ENCODE data around the gene DPH3.
"Not testable (repeated sequence)": the region's sequence is repeated elsewhere in the genome, so short reads cannot be mapped to it uniquely, and the experiment has no call there.

DPH3 gene

DNA sequence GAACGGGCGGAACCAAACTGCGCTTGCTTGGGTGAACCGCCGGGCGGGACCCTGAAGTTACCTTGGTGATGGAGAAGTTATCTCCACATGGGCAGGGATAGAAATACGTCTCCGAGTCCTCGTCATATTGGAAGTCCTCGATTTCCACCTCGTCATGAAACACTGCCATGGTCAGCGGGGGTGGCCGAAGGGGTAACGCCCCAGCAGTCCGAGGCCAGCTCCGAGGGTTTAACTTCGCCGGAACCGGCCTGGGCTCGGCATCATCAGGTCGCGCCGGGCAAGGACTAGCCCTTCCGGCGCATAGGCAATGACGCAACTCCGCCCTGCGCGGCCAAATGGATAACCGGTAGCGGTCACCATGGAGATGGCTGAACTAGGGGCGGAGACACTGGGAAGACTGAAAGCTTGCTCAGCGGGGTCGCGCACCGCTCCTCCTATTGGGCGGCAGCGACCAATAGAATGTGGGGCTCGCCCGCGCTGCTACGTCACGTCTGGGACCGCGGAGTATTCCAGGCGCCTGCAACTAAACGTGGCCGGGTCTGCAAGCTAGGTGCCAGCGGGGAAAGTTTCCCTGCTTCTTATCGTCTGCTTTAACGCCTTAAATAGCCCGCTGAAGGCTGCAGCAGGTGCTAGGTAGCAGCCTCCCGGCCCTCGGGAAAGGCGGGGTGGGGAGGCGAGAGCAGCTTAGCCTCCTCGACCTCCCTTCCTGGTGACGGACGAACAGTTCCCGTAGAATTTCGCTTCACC lies at the start of gene DPH3, which contains the start of gene OXNAD1:
DPH3 (minus strand) TSS at position 236 of the 747 bp plus-strand sequence; CDS start at position 169, 67 bp downstream.
OXNAD1 (plus strand) TSS at position 505 of the 747 bp plus-strand sequence. CDS start 5,741 bp downstream, outside the sequence.
- peak; percentile 100 for DNase-seq

DNA sequence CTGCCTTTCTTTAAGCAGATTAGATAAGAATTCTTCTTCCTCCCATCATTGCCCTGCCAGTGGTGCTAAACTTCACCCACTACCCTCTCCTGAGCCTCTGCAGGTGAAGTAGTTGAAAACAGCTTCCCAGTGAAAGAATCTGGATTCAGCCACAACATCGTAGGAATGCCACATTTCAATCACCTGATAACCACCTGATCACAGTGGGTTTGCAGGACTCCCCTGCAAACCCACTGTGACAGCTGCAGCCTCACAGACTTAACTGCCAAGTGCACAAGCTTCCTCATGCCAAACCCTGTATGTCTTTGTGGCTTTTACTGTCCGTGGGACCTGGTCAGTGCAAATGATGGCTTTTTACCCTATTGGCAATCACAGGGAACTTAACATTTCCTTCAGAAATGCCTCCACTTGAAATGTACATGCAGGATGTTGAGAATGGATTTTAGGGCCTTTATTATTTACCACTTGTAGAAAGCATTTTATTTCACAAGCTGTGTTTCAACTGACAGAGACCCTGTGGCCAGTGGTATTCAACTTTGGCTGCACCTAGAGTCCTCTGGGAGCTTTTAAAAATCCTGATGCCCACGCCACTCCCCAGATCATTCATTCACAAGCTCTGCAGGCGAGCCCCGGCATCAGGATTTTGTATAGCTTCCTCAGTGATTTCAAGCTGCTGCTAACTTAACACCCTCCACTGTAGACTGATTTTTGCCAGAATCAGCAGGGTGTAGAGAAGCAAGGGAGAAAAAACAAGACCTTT lies 49.3 kb upstream of the DPH3 start:
- DNase-seq, result no peak

DNA sequence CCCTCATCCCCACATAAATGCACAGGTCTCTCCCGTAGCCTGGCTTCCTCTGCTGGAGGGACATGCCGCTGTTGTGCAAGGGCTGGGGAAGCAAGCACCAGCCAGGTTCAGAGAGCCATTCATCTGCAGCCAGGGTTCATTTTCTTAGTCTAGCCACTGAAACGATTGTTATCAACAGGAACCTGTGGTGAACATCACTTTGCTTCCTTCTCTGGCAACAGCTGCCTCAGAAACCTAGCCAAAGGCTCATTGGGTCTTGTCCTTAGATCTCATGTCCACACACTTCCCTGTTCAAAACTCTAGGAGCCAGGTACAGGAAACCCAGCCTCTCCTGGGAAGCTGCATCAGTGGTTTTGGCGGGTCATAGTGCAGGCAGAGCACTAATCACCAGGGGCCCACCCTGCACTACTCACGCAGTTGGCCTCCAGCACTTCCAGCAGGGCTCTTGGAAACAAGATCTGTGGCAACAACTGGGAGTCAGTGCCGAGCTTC lies 47.3 kb upstream of the DPH3 start:
- no peak for DNase-seq

DNA sequence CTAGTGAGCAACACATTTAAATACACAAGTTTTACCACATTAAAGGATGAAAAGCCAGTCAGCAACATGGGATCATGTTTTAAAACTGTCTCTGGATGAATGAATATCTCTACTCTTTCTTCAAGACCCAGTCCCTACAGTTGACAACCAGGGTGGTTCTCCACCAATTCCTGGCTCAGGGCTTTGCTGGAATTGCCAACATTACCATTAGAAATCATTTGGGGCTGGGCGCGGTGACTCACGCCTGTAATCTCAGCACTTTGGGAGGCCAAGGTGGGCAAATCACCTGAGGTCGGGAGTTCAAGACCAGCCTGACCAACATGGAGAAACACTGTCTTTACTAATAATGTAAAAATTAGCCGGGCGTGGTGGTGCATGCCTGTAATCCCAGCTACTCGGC lies 45.7 kb upstream of the DPH3 start:
- not testable (repeated sequence) for DNase-seq

DNA sequence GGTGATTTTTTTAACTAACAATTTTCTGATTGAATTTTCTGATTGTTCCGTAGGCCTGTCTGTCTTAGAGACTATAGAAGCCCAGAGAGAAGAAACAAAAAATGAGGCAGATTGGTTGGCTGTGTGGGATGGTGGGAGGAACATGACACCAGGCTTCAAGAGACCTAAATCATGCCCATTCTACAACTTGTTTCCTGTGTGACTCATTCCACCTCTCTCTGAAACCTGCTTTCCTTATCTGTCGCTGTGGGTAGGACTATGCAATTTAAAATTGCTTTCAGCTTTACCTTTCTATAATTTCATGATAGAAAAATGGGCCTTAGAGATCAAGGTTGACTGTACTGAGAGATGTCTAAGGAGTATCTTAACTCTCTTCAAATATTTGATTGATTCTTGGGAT lies 44.8 kb upstream of the DPH3 start:
- no peak for DNase-seq

DNA sequence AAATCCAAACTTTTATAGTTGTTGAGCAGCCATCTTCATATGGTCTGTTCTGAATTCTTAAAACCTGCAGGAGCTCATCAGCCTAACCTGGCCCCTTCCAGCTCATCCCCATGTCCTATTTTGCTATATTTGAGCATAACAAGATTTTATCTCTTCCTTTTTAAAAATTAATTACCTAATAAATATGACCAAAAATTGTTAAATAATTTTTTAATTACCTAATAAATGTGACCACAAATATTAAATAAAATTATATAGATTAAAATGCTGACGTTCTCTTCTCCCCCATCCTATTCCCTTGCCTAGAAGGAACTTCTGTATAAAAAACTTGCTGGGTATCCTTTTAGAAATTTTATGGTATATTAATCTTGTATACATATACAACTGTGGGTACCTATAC lies 44.0 kb upstream of the DPH3 start:
- no peak for DNase-seq

DNA sequence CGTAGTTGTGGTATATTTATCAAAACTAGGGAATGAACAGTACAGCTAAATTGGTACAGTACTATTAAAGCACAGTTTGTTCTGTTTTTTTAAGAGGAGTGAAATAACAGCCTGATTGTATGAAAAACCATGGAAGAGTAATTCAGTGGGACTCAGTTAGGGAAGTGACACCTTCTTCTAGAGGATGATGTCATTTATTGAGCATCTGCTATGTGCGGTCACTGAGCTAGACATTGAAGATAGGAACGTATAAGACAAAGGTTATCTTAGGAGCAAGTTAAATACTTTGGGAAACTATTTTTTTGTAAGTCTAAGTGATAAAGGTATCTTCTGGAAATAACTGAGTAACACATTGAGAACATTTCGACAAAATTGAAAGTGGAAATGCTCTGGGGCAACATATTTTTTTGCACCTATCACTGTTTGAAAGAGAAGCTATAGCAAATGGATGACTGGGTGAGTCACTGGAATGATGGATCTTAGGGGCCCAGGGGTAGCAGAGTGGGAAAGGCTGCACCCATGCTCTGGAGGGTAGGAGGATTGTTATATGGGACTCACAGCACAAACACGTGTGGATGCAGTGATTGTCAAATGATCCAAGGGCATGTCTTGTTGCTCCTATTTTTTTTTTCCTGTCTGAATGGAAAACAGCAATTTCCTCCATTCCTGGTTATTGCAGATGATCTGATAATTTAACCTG lies 43.2 kb upstream of the DPH3 start:
- DNase-seq, result no peak

DNA sequence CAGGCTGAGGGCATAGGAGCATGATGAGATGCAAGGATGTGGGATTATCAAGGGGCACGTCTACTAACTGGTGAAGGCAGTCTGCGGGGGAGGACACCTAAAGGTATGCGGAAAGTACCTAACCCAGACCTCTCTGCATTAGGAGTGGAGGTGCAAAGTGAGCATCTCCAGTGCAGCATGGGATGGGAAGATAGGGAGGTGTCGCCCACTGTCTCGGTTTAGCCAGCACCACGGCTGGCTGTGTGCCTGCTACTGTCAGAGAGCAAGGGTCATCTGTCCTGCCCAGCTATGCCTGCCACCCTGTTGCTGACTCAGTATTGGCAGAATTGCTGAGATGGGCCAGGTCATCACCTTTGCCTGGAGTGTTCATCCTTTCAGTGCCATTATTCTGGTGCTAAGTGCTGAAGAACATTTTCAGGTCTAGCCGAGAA lies 40.4 kb upstream of the DPH3 start:
- no peak for DNase-seq

DNA sequence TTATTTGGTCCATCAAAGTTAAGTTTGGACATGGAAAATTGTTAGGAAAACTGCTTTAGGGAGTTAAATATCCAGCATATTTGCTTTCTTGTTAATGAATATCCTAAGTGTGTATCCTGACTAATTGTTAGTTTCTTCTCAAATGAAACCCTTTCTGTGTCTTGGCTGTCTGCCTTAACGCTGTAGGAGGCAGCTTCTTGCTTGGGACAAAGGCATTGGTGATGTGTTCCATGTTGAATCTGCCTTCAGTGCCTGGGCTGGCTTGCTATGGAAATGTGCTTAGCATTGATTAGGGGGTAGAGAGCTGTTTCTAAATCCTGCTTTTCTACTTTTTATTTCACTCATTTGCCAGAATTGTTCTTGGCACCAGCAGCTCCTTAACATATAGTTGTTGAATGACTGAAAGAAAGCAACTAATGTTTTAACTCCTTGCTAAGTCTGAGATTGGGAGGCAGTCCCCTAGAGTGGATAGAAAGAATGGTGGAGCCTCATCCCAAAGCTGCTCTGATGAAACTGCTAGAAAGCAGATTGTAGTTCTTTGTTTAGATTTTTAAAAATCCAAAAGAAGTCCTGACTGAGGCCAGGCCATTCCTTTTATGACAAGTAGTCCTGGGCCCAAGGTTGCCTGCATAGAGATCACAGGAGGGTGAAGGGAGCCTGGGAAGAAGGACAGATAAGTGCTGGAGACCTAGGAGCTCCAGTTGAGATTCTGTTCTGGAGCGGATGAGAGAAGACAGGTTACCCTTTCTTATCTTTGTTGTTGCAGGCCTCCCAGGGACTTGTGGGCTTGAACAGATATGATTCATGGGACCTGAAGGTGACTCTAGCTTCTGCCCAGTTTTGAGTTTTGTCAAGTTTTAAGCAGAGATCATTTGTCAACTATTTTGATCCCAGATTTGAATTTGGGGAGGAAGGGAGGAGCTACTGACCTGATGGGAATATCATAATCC lies 39.6 kb upstream of the DPH3 start:
- no peak for DNase-seq

DNA sequence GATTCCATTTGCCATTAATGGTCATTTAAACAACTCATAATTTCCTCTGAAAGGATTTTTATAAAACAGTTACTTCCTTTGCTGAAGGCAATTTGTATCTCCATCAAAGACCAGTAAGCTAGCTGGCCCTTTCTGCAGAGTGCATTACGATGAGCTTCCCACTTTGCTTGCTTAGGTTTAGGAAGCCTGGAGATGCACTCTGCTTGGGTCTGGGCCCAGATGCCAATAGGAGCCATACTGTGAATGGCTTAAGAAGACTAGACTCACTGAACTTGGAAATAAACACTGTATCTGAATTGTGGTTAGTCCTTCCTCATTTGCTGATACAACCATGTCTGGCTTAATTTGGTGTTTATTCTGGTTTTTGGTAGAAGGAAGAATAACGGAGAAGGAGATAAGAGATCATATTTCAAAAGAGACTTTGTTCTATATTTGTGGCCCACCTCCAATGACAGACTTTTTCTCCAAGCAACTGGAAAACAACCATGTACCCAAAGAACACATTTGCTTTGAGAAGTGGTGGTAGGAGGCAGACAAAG lies 38.4 kb upstream of the DPH3 start:
- DNase-seq, result no peak

DNA sequence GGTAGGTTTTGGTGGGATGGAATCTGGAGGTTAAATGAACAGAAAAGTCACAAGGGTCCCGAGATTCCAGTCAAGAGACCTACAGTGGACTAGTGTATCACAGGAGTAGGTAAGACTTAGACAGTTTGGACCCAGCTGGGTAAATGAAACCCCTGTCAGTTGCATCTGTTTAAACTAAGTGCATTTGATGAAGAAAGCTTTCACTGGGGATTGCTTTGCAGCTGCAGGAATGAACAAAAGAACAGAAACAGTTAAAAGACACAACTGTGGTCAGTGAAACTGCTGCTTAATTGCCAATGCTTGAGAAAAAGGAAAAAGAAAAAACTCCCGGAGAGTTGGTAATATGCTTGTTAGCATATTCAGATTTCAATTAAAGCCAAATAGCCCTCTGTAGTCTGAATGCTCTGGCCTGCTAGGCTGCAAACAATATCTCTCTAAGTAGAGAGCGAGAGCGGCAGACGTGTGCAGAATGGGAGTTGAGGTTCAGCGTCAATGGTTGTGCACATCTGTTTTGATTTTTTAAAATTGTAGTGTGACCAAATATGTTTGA lies 37.4 kb upstream of the DPH3 start:
- no peak for DNase-seq

DNA sequence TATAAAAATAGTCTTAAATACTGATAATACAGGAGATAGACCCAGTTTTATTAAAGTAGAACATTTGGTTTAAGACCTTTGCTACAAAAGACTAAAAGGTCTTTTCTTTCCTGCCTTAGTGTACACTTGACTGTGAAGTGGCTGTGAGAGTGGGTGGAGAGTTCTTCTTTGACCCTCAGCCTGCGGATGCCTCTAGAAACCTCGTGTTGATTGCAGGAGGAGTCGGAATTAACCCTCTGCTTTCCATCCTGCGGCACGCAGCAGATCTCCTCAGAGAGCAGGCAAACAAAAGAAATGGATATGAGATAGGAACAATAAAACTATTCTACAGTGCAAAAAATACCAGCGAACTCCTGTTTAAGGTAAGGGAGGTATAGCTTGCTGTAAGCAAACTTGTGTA lies 36.8 kb upstream of the DPH3 start:
- no peak for DNase-seq

DNA sequence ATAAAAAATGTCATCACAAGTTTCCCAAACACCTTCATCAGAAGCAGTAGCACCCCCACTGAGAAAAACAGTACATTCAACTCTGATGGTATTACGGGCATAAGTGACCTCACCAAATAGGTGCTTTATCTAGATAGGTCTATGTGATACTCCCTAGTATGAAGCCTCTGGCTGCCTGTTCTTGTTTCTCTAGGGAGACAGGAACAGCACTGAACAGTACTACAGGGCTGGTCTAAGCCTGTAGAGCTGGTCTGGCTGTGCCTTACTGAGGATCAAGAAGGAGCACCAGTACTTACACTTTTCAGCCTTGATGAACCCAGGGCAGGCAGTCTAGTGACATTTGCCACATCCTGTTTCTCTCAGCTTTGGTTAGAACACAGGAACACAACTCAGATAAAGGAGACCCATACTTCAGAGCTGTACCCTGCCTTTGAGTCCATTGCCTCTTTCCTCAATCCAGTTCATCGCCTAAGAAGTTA lies 36.2 kb upstream of the DPH3 start:
- no peak for DNase-seq

DNA sequence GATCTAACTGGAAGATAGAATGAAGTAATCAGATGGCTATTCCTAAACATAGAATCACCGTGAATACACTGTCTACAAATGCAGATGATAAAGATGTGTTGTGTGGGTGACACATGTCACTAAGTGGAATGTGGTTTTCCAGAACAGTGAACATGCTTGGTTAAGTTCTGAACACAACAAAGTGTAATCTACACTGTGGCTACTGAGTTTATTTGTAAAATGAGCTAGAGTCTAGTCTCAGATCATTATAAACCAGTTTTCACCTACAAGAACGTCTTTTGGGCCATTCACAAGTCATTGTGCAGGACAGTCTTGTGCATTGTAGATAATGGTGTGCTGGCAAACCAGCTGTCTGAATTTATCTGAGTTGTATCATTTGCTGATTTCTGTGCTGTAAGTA lies 35.6 kb upstream of the DPH3 start:
- DNase-seq, result no peak

DNA sequence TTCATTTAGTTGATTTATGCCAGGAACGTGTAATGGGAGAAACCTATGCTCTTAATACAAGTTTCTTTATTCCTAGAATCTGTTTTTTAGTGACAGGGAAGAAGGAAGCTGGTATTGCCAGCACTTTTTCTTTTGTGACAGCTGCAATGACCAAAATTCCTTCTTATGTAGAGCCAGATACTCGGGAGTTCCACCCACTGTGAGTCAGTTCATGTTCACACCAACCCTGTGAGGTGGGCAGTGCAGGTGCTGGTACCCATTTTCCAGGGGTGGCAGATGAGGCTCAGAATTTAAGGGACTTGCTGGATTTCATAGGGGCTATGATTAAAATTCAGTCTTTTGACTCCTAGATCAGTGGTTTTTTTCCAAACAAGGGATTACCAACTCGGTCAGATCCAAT lies 35.0 kb upstream of the DPH3 start:
- DNase-seq, result no peak

DNA sequence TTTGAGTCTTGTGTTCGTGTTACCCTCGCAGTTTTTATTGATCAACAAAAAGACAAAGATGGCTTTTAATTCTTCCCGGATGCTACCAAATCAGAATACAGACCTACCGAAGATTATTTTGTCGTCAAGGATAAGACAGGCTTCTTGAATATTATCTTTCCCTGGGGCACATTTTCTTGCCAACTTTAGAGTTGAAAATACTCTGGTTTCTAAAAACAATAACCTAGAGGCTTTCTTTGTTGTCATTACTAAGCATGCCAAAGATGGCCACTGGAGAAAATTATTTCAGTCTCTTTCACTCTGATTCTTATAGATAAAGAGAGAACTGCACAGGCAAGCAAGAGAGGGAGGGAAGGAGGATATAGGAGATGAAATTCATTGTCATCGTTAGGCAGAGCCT lies 34.1 kb upstream of the DPH3 start:
- no peak for DNase-seq

DNA sequence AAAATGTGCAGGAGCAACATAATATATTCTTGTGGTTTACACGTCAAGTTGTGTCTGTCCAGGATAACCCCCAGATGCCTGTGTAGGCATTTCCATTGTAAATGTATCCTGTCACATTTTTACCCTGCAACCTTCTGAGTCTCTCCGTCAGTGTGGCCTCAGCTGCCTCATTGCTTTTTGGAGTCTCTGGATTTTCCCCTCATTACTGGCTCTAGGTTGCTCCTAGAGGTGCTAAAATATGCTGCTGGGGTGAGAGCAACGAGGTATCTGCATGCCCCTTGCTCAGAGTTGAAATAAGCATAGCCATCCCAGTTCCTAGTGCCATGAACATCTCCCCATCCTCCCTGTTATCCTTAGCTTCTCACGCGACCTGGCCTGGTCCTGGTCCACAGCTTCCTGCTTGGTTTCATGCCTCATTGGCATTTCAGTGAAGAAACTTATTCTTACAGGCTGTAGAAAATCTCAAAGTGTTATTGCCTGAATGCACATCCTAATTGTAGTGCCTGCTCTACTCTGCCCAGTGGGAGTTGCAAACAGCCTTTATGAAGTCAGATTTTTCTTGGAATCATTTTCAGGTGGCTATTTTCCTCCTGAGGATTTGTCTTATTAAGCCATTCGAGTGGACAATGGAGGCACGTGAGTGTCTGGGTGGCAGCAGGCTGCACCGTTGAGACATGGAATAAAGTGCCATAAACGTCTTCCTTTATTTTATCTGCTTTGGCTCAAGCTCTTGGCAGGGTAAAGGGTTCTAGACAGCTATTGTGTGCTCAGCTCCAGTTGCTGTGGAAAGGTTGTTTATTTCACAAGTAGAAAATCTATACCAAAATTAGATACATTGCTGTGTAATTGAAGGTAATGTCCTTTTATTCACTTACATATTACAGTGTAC lies 33.5 kb upstream of the DPH3 start:
- no peak for DNase-seq

DNA sequence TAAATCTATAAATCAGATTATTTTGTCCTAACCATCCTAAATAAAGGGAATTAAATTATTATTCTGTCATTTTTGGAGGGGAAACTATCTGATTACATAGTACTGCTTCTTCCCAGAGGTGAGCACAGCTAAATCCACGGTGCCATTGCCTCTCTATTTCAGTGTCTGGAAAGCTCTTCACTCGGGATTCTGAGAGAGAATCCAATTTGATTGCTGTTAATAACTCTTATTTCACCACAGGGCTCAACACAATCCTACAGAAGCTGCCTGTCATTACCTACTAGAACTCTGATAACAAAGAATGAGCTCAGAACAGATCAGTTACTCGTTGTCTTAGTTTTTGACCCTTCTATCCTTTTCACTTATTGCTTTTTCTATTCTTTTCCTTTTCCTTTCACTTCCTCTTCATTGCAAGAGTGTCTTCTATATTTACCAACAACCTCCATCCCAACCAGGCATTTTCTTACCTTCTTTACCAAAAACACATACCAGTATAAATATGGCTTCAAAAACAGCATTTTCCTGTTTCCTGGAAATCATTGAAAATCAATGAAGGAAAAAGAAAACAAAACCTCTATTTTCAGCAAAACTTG lies 30.7 kb upstream of the DPH3 start:
- no peak for DNase-seq

DNA sequence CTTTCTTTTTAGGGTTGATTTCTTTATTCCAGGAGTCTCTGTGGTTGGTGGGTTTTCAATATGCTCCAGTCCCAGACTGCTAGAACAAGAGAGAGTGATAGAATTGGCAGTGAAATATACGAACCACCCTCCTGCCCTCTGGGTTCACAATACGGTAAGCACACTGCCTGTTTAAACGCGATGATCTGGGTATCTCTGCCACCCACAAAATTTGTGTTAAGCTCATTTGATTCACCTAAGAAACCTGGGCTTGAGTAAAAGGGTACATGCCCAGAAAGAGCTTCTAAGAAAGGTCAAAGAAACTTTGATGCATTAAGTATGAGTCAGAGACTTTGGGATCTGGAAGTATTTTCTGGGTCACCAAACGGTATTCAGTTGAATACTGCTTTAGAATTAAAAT lies 30.1 kb upstream of the DPH3 start:
- no peak for DNase-seq

DNA sequence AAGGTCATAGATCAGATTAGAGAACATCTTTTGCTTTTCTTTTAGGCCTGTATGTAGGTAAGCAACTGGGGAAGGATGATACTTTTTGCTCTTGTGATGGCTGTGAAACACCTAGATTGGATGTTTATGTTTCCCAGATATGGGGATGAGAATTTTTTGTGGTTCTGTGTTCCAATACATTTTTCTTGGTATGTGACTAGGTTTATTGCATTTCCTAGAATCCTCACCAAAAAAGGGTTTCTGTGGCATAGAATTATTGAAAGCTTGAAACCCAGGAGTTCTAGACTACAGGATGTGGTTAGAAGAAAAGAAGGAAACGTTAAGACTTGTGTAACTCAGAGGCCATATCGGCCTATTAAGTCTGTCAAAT lies 26.1 kb upstream of the DPH3 start:
- no peak for DNase-seq

Data from femur (tissue), 1 donor.